Naive thymus-derived CD4-positive, alpha-beta T cell (primary cell): ENCODE results near the gene APCDD1L. TPM values are rescaled to one million over a fixed set of nuclear protein-coding genes. Genes with fewer than 3 reads are reported as not detected.

ENCODE experiments used
- ATAC-seq: fragments of 150-1000 bp; cut with Tn5 transposase; 2 replicates; pipeline ENCODE4 v1.10.0; 2021; ENCODE audit warnings: mild to moderate bottlenecking, moderate library complexity
- CTCF ChIA-PET: fragments of 350-600 bp; sonication (Branson Sonifier 250); formaldehyde crosslinking; loops from one replicate; lab custom pipeline; 2021; ENCODE audit warnings: antibody characterized with exemption; lab: Charles Lee
- POLR2A ChIA-PET: fragments of 350-600 bp; sonication (Branson Sonifier 250); formaldehyde crosslinking; loops from one replicate; lab custom pipeline; 2021; ENCODE audit warnings: antibody characterized with exemption, inconsistent platforms; lab: Charles Lee
- DNase-seq, 9 donors: peaks; one replicate each; pipeline versions ENCODE4 v3.0.0 to v3.0.0-alpha.2; 2020 to 2022; ENCODE audit warnings: mixed read lengths in 1 of 9
- H3K27ac ChIP-seq: one replicate; pipeline ENCODE4 v1.7.0; 2013; ENCODE audit warnings: mild to moderate bottlenecking, low read depth, low read length, moderate library complexity
- H3K27me3 ChIP-seq, 2 donors: one replicate each; pipeline ENCODE4 v1.7.0; 2013; ENCODE audit warnings: low read length in 2 of 2, mild to moderate bottlenecking in 2 of 2, moderate library complexity in 2 of 2; ENCODE audit not compliant: control insufficient read depth in 2 of 2, insufficient read depth in 2 of 2
- H3K36me3 ChIP-seq, 3 experiments: 1 replicate in 2 of 3; 2 replicates in 1 of 3; pipeline ENCODE4 v1.7.0; 2013; ENCODE audit warnings: low read length in 3 of 3, mild to moderate bottlenecking in 3 of 3, moderate library complexity in 1 of 3; ENCODE audit not compliant: insufficient read depth in 3 of 3, control insufficient read depth in 2 of 3
- H3K4me1 ChIP-seq, 2 donors: one replicate each; pipeline ENCODE4 v1.7.0; 2013; ENCODE audit warnings: low read length in 2 of 2, mild to moderate bottlenecking in 2 of 2, moderate library complexity in 1 of 2; ENCODE audit not compliant: control insufficient read depth in 2 of 2, insufficient read depth in 2 of 2
- H3K4me3 ChIP-seq: 2 replicates; pipeline ENCODE4 v1.7.0; 2013; ENCODE audit warnings: mild to moderate bottlenecking, low read length
- H3K9me3 ChIP-seq, 3 experiments: 1 replicate in 2 of 3; 2 replicates in 1 of 3; pipeline ENCODE4 v1.7.0; 2013; ENCODE audit warnings: low read length in 3 of 3; ENCODE audit not compliant: control insufficient read depth in 2 of 3
- H3K27ac Mint-ChIP-seq, 9 donors: one replicate each; pipeline ENCODE4 v1.8.0; 2020 to 2022; ENCODE audit warnings: mixed read lengths in 9 of 9, mild to moderate bottlenecking in 8 of 9, moderate library complexity in 5 of 9, inconsistent platforms in 2 of 9
- H3K27me3 Mint-ChIP-seq, 5 donors: one replicate each; pipeline ENCODE4 v1.8.0; 2021 to 2022; ENCODE audit warnings: mixed read lengths in 5 of 5, mild to moderate bottlenecking in 1 of 5
- H3K36me3 Mint-ChIP-seq, 5 donors: one replicate each; pipeline ENCODE4 v1.8.0; 2020 to 2022; ENCODE audit warnings: mixed read lengths in 5 of 5, mild to moderate bottlenecking in 3 of 5, inconsistent platforms in 1 of 5
- H3K4me1 Mint-ChIP-seq, 7 donors: one replicate each; pipeline ENCODE4 v1.8.0; 2020 to 2022; ENCODE audit warnings: mixed read lengths in 7 of 7, mild to moderate bottlenecking in 3 of 7, inconsistent platforms in 1 of 7
- H3K4me3 Mint-ChIP-seq, 10 donors: one replicate each; pipeline ENCODE4 v1.8.0; 2020 to 2022; ENCODE audit warnings: mild to moderate bottlenecking in 10 of 10, mixed read lengths in 10 of 10, moderate library complexity in 6 of 10, inconsistent platforms in 2 of 10
- H3K9me3 Mint-ChIP-seq, 11 donors: one replicate each; pipeline ENCODE4 v1.8.0; 2020 to 2022; ENCODE audit warnings: mixed read lengths in 11 of 11, mild to moderate bottlenecking in 4 of 11, inconsistent platforms in 1 of 11, moderate library complexity in 1 of 11
- intact Hi-C, 2 donors: fragments of 100-400 bp; cut with micrococcal nuclease; formaldehyde crosslinking; loops; one replicate each; pipeline ENCODE4 v1.15.1; 2023
- polyA plus RNA-seq, 2 donors: library from polyadenylated mRNA; unstranded; fragments of 300-500 nt; fragmentation: Illumina TruSeq; gene quantifications; one replicate each; pipeline ENCODE4 v1.2.3, GENCODE V29; 2021
- total RNA-seq, 6 experiments: library from RNA in 5 of 6; stranded (reverse) in 5 of 6; gene quantifications; 1 replicate in 5 of 6; 2 replicates in 1 of 6; pipeline ENCODE4 v1.2.3 and lab custom pipeline; 2021 to 2026

Gene APCDD1L
- total and polyA plus RNA-seq, 7 experiments from 2014 or later, result 0.09 to 0.18 TPM; not detected in 5

GRCh38 chr20:58420798-58421496, 94.3 kb downstream of the APCDD1L start:
- Mint-ChIP-seq H3K4me3 (no peak overlapping the region), H3K27ac (peak overlapping the region in 3 of 9 donors; percentile 18 to 47 (median 38)), H3K27me3 (no peaks in the 10 kb centered on the region), H3K36me3 (peaks cover 17 to 47% (median 34%) of the 10 kb centered on the region in 5 donors), H3K4me1 (peaks cover 15 to 51% (median 36%) of the 10 kb centered on the region in 7 donors), H3K9me3 (peaks cover 0 to 1% (median 0%) of the 10 kb centered on the region in 11 donors)
- H3K4me3 ChIP-seq, result no peak overlapping the region
- peaks cover 0 to 25% (median 5%) of the 10 kb centered on the region in 3 experiments for H3K36me3 ChIP-seq
- H3K9me3 ChIP-seq, result no peaks in the 10 kb centered on the region
- no peaks in the 10 kb centered on the region for H3K27me3 ChIP-seq
- ATAC-seq, result no peak
- ChIA-PET CTCF (interaction anchor here (0.6 to 1.1 kb wide), 2 partner anchors 17 to 26 kb away, joined by 3 to 4 read pairs; no protein-coding TSS in a partner anchor), POLR2A (interaction anchor here (0.5 to 1.0 kb wide), 2 partner anchors 11 to 232 kb away, joined by 3 read pairs; no protein-coding TSS in a partner anchor)
- peaks cover 9 to 10% of the 10 kb centered on the region in 2 donors for H3K4me1 ChIP-seq
- no peak overlapping the region for H3K27ac ChIP-seq
- intact Hi-C loops, result no loop called here
- DNase-seq, result no peak

DNA sequence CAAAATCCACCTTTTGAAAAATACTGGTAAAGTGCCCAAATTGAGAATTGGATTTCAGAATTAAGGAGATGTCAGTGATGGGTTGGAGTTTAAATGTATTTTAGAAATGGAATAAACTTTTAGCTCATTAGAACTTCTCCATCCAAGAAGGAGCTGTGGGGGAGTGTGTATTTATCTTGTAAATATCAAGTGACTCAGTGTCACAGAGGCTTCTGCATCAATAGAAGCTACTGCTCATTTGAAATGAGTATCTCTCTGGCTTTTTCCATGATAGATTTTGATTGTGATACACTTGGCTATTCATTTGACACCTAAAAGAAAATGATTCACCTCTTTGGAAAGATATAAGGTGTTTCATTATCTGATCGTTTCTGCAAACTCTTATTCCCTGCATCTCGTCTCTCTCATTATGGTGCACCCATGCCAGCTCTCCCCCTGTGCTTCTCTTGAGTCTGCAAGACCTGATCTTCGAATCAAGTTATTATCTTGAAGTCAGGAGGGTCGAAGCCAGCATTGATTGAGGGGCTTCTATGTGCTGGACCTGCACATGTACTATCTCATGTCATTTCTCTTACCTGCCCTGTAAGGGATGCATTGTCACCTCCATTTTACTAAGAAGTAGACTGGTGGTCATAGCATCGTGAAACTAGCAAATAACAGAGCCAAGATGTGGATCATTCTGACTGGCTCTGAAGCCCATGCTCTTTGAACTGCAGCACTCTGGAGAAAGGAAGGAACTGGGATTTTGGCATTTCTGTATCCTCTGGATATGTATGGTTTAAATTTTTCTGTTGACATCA, 96.0 kb downstream of the APCDD1L start:
- H3K27me3 Mint-ChIP-seq, result no peaks in the 10 kb centered on the region
- peaks cover 15 to 56% (median 37%) of the 10 kb centered on the region in 7 donors for H3K4me1 Mint-ChIP-seq
- H3K36me3 ChIP-seq, result peaks cover 0 to 25% (median 5%) of the 10 kb centered on the region in 3 experiments
- peaks cover 13 to 41% (median 34%) of the 10 kb centered on the region in 5 donors for H3K36me3 Mint-ChIP-seq
- H3K4me1 ChIP-seq, result peaks cover 11 to 16% of the 10 kb centered on the region in 2 donors
- H3K4me3 ChIP-seq, result no peak overlapping the region
- ATAC-seq (no peak), DNase-seq (no peak)
- H3K27ac Mint-ChIP-seq, result peak overlapping the region in 5 of 9 donors; percentile 1 to 67 (median 38)
- ChIA-PET POLR2A (no interaction called here), CTCF (interaction anchor here (0.6 kb wide), 1 partner anchor 1517 kb away, joined by 6 read pairs; no protein-coding TSS in a partner anchor)
- H3K4me3 Mint-ChIP-seq, result no peak overlapping the region
- H3K27me3 ChIP-seq, result no peaks in the 10 kb centered on the region
- no peaks in the 10 kb centered on the region for H3K9me3 ChIP-seq
- peaks cover 0 to 4% (median 2%) of the 10 kb centered on the region in 11 donors for H3K9me3 Mint-ChIP-seq
- intact Hi-C loops, result no loop called here
- no peak overlapping the region for H3K27ac ChIP-seq

GRCh38 chr20:58417438-58417837, 97.8 kb downstream of the APCDD1L start:
- no peaks in the 10 kb centered on the region for H3K27me3 ChIP-seq
- H3K4me3 ChIP-seq, result no peak overlapping the region
- ATAC-seq, result no peak
- no peaks in the 10 kb centered on the region for H3K27me3 Mint-ChIP-seq
- H3K4me3 Mint-ChIP-seq, result peak overlapping the region in 1 of 10 donors; percentile 35
- H3K9me3 Mint-ChIP-seq, result peaks cover 0 to 4% (median 2%) of the 10 kb centered on the region in 11 donors
- POLR2A ChIA-PET, result interaction anchor here (0.5 to 1.2 kb wide), 2 partner anchors 23 to 29 kb away, joined by 3 to 4 read pairs; partner anchors contain the start of gene VAPB
- no peaks in the 10 kb centered on the region for H3K9me3 ChIP-seq
- peaks cover 15 to 60% (median 35%) of the 10 kb centered on the region in 7 donors for H3K4me1 Mint-ChIP-seq
- peaks cover 0 to 25% (median 5%) of the 10 kb centered on the region in 3 experiments for H3K36me3 ChIP-seq
- CTCF ChIA-PET, result interaction anchor here (0.6 kb wide), 1 partner anchor 210 kb away, joined by 3 read pairs; no protein-coding TSS in a partner anchor
- peak overlapping the region in 5 of 9 donors; percentile 1 to 87 (median 59) for H3K27ac Mint-ChIP-seq
- no peak overlapping the region for H3K27ac ChIP-seq
- H3K4me1 ChIP-seq, result peaks cover 11 to 16% of the 10 kb centered on the region in 2 donors
- DNase-seq, result no peak
- peaks cover 13 to 40% (median 34%) of the 10 kb centered on the region in 5 donors for H3K36me3 Mint-ChIP-seq
- intact Hi-C loops, result no loop called here

DNA sequence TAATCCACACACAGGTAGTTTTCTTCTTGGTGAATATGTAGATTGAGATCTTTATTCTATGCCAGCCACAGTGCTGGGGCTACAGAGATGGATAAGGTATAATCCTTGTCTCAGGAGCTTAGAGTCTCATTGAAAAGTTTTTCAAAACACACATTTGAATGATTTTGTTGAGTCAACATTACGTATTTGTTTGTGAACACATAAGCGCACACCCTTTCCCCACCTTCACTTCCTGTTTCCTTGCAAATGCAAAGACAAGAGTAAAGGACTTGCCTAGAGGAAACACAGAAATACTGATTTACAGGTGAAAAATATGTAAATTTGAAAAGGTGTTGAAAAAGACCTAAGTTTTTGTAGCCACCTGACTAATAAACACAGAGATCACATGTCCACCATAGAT, 98.4 kb downstream of the APCDD1L start:
- no peaks in the 10 kb centered on the region for H3K27me3 Mint-ChIP-seq
- ATAC-seq (no peak), DNase-seq (peak in 6 of 9 donors; percentile 4 to 37 (median 18))
- POLR2A ChIA-PET, result interaction anchor here (0.8 to 1.2 kb wide), 2 partner anchors 28 to 836 kb away, joined by 3 read pairs; partner anchors contain the start of gene VAPB
- peaks cover 0 to 4% (median 2%) of the 10 kb centered on the region in 11 donors for H3K9me3 Mint-ChIP-seq
- Histone ChIP-seq H3K4me1 (peaks cover 11 to 16% of the 10 kb centered on the region in 2 donors), H3K9me3 (no peaks in the 10 kb centered on the region), H3K27ac (no peak overlapping the region), H3K27me3 (no peaks in the 10 kb centered on the region), H3K4me3 (no peak overlapping the region), H3K36me3 (peaks cover 0 to 25% (median 5%) of the 10 kb centered on the region in 3 experiments)
- peaks cover 15 to 63% (median 38%) of the 10 kb centered on the region in 7 donors for H3K4me1 Mint-ChIP-seq
- CTCF ChIA-PET, result interaction anchor here (0.6 kb wide), 1 partner anchor 209 kb away, joined by 3 read pairs; no protein-coding TSS in a partner anchor
- H3K27ac Mint-ChIP-seq, result peak overlapping the region; percentile 52 to 87 (median 77)
- intact Hi-C loops, result loop anchor here in 1 of 2 donors (1.0 kb wide), 1 partner anchor 9 kb away; no protein-coding TSS in a partner anchor
- H3K36me3 Mint-ChIP-seq, result peaks cover 13 to 40% (median 34%) of the 10 kb centered on the region in 5 donors
- peak overlapping the region in 8 of 10 donors; percentile 19 to 67 (median 49) for H3K4me3 Mint-ChIP-seq

DNA sequence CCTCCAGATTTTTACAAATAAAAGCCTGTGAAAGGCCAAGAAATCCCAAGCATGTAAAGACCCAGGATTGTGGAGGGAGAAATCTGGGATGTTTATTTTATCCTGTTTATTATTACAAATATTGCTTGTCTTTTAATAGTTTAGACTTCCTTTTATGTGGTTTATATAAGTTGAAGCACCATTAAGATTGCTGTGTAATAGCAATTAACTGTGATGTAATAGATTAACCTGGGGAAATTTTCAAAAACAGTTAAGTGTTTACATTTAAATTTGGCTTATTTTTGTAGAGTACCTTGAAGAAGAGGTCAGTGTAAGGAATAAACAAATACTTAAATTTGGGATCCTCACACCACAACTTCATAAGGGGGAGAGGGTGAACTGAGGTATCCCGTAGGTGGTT, 99.1 kb downstream of the APCDD1L start:
- intact Hi-C loops, result loop anchor here in 1 of 2 donors (1.0 kb wide), 1 partner anchor 8 kb away; no protein-coding TSS in a partner anchor
- no peaks in the 10 kb centered on the region for H3K9me3 ChIP-seq
- H3K4me1 ChIP-seq, result peaks cover 11 to 16% of the 10 kb centered on the region in 2 donors
- Mint-ChIP-seq H3K4me1 (peaks cover 15 to 61% (median 36%) of the 10 kb centered on the region in 7 donors), H3K27me3 (no peaks in the 10 kb centered on the region), H3K27ac (peak overlapping the region in 8 of 9 donors; percentile 60 to 87 (median 77)), H3K4me3 (peak overlapping the region in 7 of 10 donors; percentile 5 to 67 (median 27)), H3K36me3 (peaks cover 13 to 40% (median 34%) of the 10 kb centered on the region in 5 donors), H3K9me3 (peaks cover 0 to 4% (median 2%) of the 10 kb centered on the region in 11 donors)
- CTCF ChIA-PET, result no interaction called here
- H3K4me3 ChIP-seq, result no peak overlapping the region
- ATAC-seq (no peak), DNase-seq (no peak)
- no peaks in the 10 kb centered on the region for H3K27me3 ChIP-seq
- POLR2A ChIA-PET, result interaction anchor here (0.8 kb wide), 1 partner anchor 837 kb away, joined by 3 read pairs; no protein-coding TSS in a partner anchor
- H3K36me3 ChIP-seq, result peaks cover 0 to 24% (median 5%) of the 10 kb centered on the region in 3 experiments
- H3K27ac ChIP-seq, result no peak overlapping the region
